Tibial artery (tissue), 4 donors: ENCODE results near the gene TBCA.

Experiments used
- DNase-seq, 2 donors: peaks; one replicate each; pipeline ENCODE4 v3.0.0-alpha.2; 2019
- H3K27ac ChIP-seq, 2 donors: fragments of 200-600 bp; sonication (generic) in 1 of 2; 1 replicate in 1 of 2; 2 replicates in 1 of 2; pipeline ENCODE4 v1.5.1; 2018 to 2019; ENCODE audit warnings: mild to moderate bottlenecking in 1 of 2
- H3K27me3 ChIP-seq, 2 donors: fragments of 200-600 bp; sonication (generic) in 1 of 2; one replicate each; pipeline versions ENCODE4 v1.5.1 to v1.6.0; 2016 to 2019
- H3K36me3 ChIP-seq, 3 donors: fragments of 200-600 bp; sonication (generic) in 2 of 3; one replicate each; pipeline ENCODE4 v1.5.1; 2016 to 2019; ENCODE audit warnings: mild to moderate bottlenecking in 2 of 3
- H3K4me1 ChIP-seq, 4 donors: fragments of 200-600 bp; sonication (generic) in 2 of 4; 1 replicate in 3 of 4; 2 replicates in 1 of 4; pipeline ENCODE4 v1.5.1; 2016 to 2019
- H3K4me3 ChIP-seq, 2 donors: fragments of 200-600 bp; sonication (generic) in 1 of 2; 1 replicate in 1 of 2; 2 replicates in 1 of 2; pipeline ENCODE4 v1.5.1; 2018 to 2019; ENCODE audit warnings: mild to moderate bottlenecking in 2 of 2
- H3K9me3 ChIP-seq, 3 donors: fragments of 200-600 bp; sonication (generic) in 1 of 3; one replicate each; pipeline ENCODE4 v1.5.1; 2016 to 2019
- intact Hi-C: fragments of 100-400 bp; cut with DNase I; formaldehyde crosslinking; loops from one replicate; pipeline ENCODE4 v1.15.0; 2023; ENCODE audit warnings: low total_unique reads
- TF ChIP-seq, protein P1 (sequence below), 2 experiments: fragments of 200-600 bp in 1 of 2; fragments of 450-650 bp in 1 of 2; IDR thresholded peaks; one replicate each; pipeline ENCODE4 v1.5.1; 2017 to 2019; ENCODE audit warnings: antibody characterized with exemption in 2 of 2, mild to moderate bottlenecking in 1 of 2, moderate library complexity in 1 of 2

Gene TBCA

GRCh38 chr5:77683171-77683732 is 92.9 kb downstream of the TBCA start:
- intact Hi-C loops, result no loop called here
- peaks cover 7 to 8% (median 8%) of the 10 kb centered on the region in 3 donors for H3K36me3 ChIP-seq
- no peaks in the 10 kb centered on the region for H3K4me1 ChIP-seq
- no peaks in the 10 kb centered on the region for H3K9me3 ChIP-seq
- TF ChIP-seq, protein P1, sequence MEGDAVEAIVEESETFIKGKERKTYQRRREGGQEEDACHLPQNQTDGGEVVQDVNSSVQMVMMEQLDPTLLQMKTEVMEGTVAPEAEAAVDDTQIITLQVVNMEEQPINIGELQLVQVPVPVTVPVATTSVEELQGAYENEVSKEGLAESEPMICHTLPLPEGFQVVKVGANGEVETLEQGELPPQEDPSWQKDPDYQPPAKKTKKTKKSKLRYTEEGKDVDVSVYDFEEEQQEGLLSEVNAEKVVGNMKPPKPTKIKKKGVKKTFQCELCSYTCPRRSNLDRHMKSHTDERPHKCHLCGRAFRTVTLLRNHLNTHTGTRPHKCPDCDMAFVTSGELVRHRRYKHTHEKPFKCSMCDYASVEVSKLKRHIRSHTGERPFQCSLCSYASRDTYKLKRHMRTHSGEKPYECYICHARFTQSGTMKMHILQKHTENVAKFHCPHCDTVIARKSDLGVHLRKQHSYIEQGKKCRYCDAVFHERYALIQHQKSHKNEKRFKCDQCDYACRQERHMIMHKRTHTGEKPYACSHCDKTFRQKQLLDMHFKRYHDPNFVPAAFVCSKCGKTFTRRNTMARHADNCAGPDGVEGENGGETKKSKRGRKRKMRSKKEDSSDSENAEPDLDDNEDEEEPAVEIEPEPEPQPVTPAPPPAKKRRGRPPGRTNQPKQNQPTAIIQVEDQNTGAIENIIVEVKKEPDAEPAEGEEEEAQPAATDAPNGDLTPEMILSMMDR (IDR thresholded peaks at IDR 0.05), result no peak
- no peaks in the 10 kb centered on the region for H3K27me3 ChIP-seq
- no peak overlapping the region for H3K4me3 ChIP-seq
- no peak overlapping the region for H3K27ac ChIP-seq
- DNase-seq, result no peak

GRCh38 chr5:77670526-77670925 is 105.6 kb downstream of the TBCA start:
- TF ChIP-seq, protein P1 (IDR thresholded peaks at IDR 0.05), result no peak
- H3K4me1 ChIP-seq, result no peaks in the 10 kb centered on the region
- no peak for DNase-seq
- H3K27ac ChIP-seq, result no peak overlapping the region
- H3K4me3 ChIP-seq, result no peak overlapping the region
- peaks cover 0 to 4% (median 0%) of the 10 kb centered on the region in 3 donors for H3K9me3 ChIP-seq
- H3K36me3 ChIP-seq, result no peaks in the 10 kb centered on the region
- intact Hi-C loops, result no loop called here
- peaks cover 0 to 7% of the 10 kb centered on the region in 2 donors for H3K27me3 ChIP-seq

GRCh38 chr5:77669677-77670076 is 106.5 kb downstream of the TBCA start:
- Histone ChIP-seq H3K36me3 (no peaks in the 10 kb centered on the region), H3K4me1 (no peaks in the 10 kb centered on the region), H3K27me3 (peaks cover 0 to 7% of the 10 kb centered on the region in 2 donors), H3K4me3 (no peak overlapping the region), H3K9me3 (no peaks in the 10 kb centered on the region), H3K27ac (no peak overlapping the region)
- intact Hi-C loops, result no loop called here
- no peak for DNase-seq
- TF ChIP-seq, protein P1 (IDR thresholded peaks at IDR 0.05), result no peak

GRCh38 chr5:77663090-77663863 is 112.9 kb downstream of the TBCA start:
- H3K36me3 ChIP-seq, result no peaks in the 10 kb centered on the region
- TF ChIP-seq, protein P1 (IDR thresholded peaks at IDR 0.05), result no peak
- H3K4me1 ChIP-seq, result no peaks in the 10 kb centered on the region
- H3K27me3 ChIP-seq, result peaks cover 0 to 14% of the 10 kb centered on the region in 2 donors
- intact Hi-C loops, result no loop called here
- H3K27ac ChIP-seq, result no peak overlapping the region
- H3K4me3 ChIP-seq, result no peak overlapping the region
- DNase-seq, result no peak
- H3K9me3 ChIP-seq, result no peaks in the 10 kb centered on the region

DNA sequence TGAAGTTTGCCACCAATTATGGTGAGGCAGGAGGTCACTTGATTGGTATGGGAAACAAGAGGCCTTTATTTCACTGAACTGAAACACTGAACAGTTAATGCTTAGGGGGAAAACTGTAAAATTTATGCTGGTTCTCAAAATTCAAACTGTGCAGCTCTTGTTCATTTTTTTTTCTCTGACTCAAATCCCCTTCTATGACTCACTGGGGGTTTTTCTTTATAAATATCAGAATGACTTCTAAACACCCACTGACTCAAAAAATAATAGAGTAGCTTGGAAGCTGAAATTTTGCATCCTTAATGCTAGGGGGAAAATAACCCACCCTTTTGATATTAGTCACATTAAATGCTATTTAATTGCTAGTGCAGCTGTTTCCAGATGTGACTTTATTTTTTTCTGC is 113.5 kb downstream of the TBCA start:
- Histone ChIP-seq H3K36me3 (no peaks in the 10 kb centered on the region), H3K27ac (no peak overlapping the region), H3K4me1 (no peaks in the 10 kb centered on the region), H3K4me3 (no peak overlapping the region), H3K27me3 (peaks cover 0 to 14% of the 10 kb centered on the region in 2 donors), H3K9me3 (no peaks in the 10 kb centered on the region)
- TF ChIP-seq, protein P1 (IDR thresholded peaks at IDR 0.05), result no peak
- intact Hi-C loops, result no loop called here
- no peak for DNase-seq
